NCI-H1092 (cell line): ENCODE results near the gene ARRB2.
"Not testable (repeated sequence)": the region's sequence is repeated elsewhere in the genome, so short reads cannot be mapped to it uniquely, and the experiment has no call there.

Experiments
- DNase-seq: peaks from one replicate; lab custom pipeline; 2025; lab: John Stamatoyannopoulos, UW

Gene ARRB2

DNA sequence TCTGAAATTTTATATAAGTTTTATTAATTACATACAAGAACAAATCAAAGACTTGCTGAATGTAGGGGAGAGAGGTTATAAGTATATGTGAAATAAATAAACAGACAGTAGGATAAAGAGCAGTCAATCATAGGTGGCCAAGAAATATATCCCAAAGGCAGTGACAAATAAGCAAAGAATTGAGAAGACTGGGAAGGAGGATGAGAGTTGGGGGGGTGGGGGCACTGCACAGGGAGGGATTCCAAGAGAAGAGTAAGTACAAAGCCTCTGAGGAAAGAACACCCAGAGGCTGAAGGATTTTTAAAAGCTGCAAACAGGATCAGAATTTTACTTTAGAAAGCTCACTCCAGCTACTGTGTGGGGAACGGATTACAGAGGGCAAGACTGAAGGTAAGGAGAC is 9.3 kb upstream of the ARRB2 start:
- DNase-seq: no peak

DNA sequence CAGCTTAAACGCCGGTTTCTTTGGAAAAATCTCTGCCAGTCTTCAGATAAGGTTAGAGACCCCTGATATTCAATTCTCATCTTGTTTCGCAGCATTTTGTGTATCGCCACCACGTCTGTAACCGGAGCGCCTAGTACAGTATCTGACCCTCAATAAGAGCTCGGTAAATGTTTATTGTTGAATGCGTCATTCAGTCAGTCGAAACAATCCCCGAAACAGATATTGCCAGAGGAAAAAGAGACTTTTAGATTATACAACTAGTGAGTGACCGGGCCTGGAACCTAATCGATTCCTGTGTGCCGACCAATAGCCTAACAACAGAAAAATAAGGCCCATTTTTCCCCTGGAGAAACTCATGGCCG is 7.1 kb upstream of the ARRB2 start:
- DNase-seq: no peak

- not testable (repeated sequence) for DNase-seq
Observed at GRCh38 chr17:4704574-4704907, 5.9 kb upstream of the ARRB2 start.

DNA sequence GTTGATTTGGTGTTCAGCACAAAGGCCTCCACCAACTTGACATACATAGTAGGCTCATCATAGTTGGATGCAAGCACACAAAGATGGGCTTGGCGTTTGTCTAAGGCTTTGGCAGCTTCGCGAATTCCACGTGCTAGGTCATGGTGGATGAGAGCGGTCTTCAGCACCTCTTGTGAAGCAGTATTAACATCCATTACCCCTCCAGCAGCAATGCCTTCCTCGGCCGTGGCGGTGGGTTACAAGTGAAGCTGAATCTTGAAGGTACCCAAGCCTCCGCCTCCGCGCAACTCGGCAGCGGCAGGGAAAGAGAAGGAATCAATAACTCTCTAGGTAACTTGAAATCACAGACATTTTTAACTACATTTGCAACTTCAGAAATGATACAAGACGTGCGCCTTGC is 5.4 kb upstream of the ARRB2 start:
- DNase-seq: no peak

DNA sequence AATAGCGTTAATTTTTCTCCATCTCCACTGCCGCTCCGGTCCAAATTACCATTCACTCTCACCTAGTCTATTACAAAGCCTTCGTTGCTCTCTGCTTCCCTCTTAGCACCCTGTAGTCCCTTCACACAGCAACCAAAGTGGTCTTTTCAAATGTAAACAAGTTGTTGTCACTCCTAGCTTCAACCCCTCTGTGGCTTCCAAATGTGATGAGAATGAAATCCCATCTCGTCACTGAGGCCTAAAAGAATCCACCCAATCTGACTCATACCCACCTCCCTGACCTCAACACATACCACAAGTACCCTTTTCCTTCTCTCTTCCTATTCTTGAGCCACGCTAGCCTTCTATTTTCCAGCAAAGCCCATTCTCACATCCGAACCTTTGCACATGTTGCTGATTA is 4.3 kb upstream of the ARRB2 start:
- DNase-seq: no peak

DNA sequence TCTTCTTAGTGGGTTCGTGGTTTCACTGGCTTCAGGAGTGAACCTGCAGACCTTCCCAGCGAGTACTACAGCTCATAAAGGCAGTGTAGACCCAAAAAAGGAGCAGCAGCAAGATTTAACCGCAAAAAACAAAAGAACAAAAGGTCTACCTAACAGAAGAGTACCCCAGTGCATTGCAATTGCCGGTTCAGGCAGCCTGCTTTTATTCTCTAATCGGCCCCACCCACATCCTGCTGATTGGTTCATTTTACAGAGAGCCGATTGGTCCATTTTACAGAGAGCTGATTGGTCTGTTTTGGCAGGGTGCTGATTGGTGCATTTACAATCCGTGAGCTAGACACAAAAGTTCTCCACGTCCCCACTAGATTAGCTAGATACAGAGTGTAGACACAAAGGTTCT is 2.0 kb upstream of the ARRB2 start:
- no peak for DNase-seq

- DNase-seq: no peak
Observed at GRCh38 chr17:4710693-4711634, 532 bp downstream of the ARRB2 start.

DNA sequence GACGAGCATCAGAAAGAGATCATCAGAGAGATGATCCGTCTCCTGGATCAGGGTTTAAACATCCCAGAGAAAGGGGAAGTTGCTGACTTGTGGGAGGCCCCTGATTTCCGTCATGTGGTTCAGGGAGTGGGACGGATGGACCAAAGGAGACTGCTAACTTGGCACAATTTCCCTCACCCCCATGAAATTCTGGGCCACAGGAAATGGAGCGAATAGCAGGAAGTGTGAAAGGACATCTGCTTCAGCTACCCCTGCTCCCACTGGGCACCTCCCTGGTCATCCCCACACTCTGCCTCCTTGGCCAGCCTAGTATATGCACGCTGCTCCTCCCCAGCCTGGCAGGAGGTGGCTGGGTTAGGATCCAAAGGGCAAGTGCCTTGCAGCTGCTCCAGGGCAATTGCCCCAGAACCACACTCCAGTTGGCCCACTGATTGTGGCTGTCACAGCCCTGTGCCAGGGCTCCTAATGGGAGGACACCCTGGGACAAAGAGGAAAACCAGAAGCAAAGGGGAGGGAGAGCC is 1.3 kb downstream of the ARRB2 start:
- no peak for DNase-seq

DNA sequence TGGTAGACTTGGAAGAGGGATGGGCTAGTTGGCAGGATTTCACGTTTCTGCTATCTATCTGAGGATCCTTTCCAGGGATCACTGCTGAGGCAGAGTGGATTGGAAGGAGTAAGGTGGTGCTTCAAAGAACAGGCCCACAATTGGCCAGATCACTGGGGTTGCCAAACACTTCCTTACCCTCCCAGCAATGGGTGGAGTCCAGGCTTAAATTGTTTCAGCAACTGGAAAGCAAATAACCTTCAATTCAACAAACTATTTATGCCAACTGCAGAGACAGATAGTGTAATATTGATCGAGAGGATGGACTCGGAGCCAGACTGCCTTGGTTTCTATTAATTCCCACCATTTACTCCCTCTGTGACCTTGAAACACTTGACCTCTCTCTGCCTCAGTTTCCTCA is 2.1 kb downstream of the ARRB2 start:
- no peak for DNase-seq

DNA sequence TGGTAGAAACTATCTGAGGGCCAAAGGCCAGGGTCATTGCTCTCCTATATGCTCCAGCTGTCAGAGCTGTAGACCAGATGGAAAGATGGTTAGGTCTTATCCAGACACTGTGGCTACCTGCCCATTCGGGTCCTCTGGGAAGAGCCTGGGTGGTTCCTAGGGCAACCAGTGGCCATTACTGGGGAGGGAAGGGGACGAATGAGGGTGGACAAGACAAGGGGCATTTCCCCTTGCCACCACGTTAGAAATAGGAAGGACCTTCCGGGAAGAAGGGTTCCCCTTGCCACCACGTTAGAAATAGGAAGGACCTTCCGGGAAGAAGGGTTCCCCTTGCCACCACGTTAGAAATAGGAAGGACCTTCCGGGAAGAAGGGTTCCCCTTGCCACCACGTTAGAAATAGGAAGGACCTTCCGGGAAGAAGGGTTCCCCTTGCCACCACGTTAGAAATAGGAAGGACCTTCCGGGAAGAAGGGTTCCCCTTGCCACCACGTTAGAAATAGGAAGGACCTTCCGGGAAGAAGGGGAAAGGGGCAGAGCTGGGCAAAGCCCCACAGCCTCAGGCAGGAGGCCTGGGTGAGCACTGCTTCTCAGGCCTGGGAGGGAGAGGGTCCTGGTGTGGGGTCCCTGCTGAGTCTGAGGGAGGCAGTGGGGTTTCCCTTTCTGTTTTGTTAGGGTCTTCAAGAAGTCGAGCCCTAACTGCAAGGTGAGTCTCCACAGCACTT is 4.1 kb downstream of the ARRB2 start:
- not testable (repeated sequence) for DNase-seq

- no peak for DNase-seq
Observed at GRCh38 chr17:4715063-4715744, 4.8 kb downstream of the ARRB2 start.

DNA sequence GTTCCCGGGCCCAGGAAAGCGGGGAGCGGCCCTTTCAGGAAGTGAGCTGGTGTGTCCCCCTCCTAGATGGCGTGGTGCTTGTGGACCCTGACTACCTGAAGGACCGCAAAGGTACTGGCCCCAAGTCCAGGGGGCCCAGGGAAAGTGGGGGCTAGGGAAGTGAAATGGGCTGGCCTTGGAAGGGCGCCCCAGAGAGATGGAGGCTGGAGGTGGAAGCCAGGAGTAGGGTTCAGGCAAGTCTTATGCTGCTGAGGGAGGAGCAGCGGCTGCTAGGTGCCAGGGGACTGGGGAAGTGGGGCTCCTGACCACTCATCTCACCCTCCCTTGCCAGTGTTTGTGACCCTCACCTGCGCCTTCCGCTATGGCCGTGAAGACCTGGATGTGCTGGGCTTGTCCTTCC is 5.6 kb downstream of the ARRB2 start:
- no peak for DNase-seq

- DNase-seq: no peak
Observed at GRCh38 chr17:4717791-4718190, 7.4 kb downstream of the ARRB2 start.

GRCh38 chr17:4718276-4718675 is 7.8 kb downstream of the ARRB2 start:
- no peak for DNase-seq

- DNase-seq: no peak
Observed at GRCh38 chr17:4719146-4719545, 8.7 kb downstream of the ARRB2 start.

DNA sequence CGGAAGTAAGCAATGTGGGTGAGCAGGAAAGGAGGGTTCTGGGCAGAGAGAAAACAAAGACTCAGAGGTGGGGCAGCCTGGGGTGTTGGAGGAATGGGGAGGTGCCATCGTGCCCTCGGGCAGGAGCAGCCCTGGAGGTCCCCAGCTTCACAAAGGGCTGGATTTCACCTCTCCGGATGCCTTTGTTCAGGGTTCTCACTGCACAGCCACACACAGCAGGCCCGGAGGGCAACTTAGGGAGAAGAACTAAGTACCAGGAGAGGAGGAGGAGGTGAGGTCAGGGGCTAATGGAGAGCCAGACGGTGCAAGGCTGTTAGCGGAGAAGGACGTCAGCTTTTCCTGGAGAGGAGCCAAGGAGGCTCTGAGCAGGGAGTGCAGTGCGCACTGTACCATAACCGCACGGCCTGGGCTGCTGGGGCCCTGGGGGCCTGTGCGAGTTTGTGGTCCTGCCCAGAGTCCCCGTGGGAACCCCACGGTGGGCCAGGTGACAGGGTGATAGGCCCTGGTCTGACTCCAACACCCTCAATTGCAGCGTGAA is 9.3 kb downstream of the ARRB2 start:
- DNase-seq: no peak

GRCh38 chr17:4720787-4721186 is 10.4 kb downstream of the ARRB2 start:
- DNase-seq: no peak

- DNase-seq: no peak
Observed at GRCh38 chr17:4721203-4722135, 11.0 kb downstream of the ARRB2 start.

DNA sequence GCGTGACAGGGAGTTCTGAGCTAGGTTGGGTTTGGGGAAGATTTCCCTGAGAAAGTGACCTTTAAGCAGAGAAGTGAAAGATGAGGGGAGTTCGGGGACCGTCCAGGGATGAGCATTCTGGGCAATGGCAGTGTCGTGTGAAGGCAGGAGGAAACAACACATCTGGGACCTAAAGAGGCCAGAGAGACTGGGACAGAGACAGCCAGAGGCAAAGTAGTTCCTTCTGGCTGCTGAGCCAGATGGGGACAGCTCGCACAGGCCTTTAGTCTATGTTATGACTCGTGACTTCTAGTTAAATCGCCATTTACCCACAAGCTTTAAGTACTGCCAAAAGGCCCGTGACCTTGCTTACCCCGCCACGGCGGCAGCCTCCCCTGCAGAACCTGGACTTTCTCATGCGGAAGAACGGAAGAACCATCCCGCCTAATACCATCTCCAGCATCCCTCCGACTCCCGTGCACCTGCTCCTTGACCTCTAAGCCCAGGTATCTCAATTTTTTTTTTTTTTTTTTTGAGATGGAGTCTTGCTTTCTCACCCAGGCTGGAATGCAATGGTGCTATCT is 12.3 kb downstream of the ARRB2 start:
- DNase-seq: no peak

- no peak for DNase-seq
Observed at GRCh38 chr17:4724650-4725049, 14.2 kb downstream of the ARRB2 start.
